OCI-LY1 (cell line): Measurements from ENCODE around the gene SLC9A1.

Source experiments
- H2AFZ ChIP-seq: fragments of 200-600 bp; sonication (generic), shearing (Covaris generic); 2 replicates; pipeline ENCODE4 v1.6.0; 2014; ENCODE audit warnings: antibody characterized with exemption, mild to moderate bottlenecking, low read length
- H3F3A ChIP-seq: fragments of 200-600 bp; sonication (generic), shearing (Covaris generic); 2 replicates; pipeline ENCODE4 v1.6.0; 2014; ENCODE audit warnings: mild to moderate bottlenecking, antibody characterized with exemption, low read length, moderate library complexity; ENCODE audit not compliant: insufficient read depth
- H3K27ac ChIP-seq: fragments of 200-600 bp; sonication (generic); 2 replicates; pipeline ENCODE4 v1.5.1; 2014; ENCODE audit warnings: low read length, mixed run types, mild to moderate bottlenecking, low read depth; ENCODE audit not compliant: poor library complexity, severe bottlenecking
- H3K27me3 ChIP-seq: fragments of 200-600 bp; sonication (generic); 2 replicates; pipeline ENCODE4 v1.6.0; 2014; ENCODE audit warnings: antibody characterized with exemption, mild to moderate bottlenecking, low read length, moderate library complexity; ENCODE audit not compliant: insufficient read depth
- H3K36me3 ChIP-seq: fragments of 200-600 bp; sonication (generic); 2 replicates; pipeline ENCODE4 v1.6.1; 2014; ENCODE audit warnings: mild to moderate bottlenecking, antibody characterized with exemption, low read length, moderate library complexity, mixed read lengths; ENCODE audit not compliant: insufficient read depth
- H3K4me1 ChIP-seq: fragments of 200-600 bp; sonication (generic); 2 replicates; pipeline ENCODE4 v1.5.1; 2014; ENCODE audit warnings: mild to moderate bottlenecking, low read length, moderate library complexity; ENCODE audit not compliant: insufficient read depth, severe bottlenecking
- H3K4me2 ChIP-seq: fragments of 200-600 bp; sonication (generic), shearing (Covaris generic); 2 replicates; pipeline ENCODE4 v1.6.1; 2014; ENCODE audit warnings: low read length
- H3K4me3 ChIP-seq: fragments of 200-600 bp; sonication (generic); 2 replicates; pipeline ENCODE4 v1.5.1; 2014; ENCODE audit warnings: low read length, low read depth, mild to moderate bottlenecking, mixed read lengths; ENCODE audit not compliant: poor library complexity, severe bottlenecking
- H3K79me2 ChIP-seq: fragments of 200-600 bp; shearing (Covaris generic); 2 replicates; pipeline ENCODE4 v1.6.1; 2016; ENCODE audit warnings: mixed run types, low read length, mixed read lengths; ENCODE audit not compliant: insufficient read depth
- H3K9ac ChIP-seq: fragments of 200-600 bp; sonication (generic), shearing (Covaris generic); 2 replicates; pipeline ENCODE4 v1.6.1; 2014; ENCODE audit warnings: mild to moderate bottlenecking, low read length, mixed read lengths
- H3K9me2 ChIP-seq: fragments of 200-600 bp; sonication (generic), shearing (Covaris generic); 2 replicates; pipeline ENCODE4 v1.6.1; 2014; ENCODE audit warnings: low read depth, mild to moderate bottlenecking, low read length, mixed read lengths
- H3K9me3 ChIP-seq: fragments of 200-600 bp; shearing (Covaris generic); 2 replicates; pipeline ENCODE4 v1.6.1; 2014; ENCODE audit warnings: low read length, mixed read lengths
- H4K20me1 ChIP-seq: fragments of 200-600 bp; sonication (generic), shearing (Covaris generic); 2 replicates; pipeline ENCODE4 v1.6.0; 2016; ENCODE audit warnings: mild to moderate bottlenecking, low read length; ENCODE audit not compliant: insufficient read depth
- EZH2 ChIP-seq: fragments of 200-600 bp; sonication (generic), shearing (Covaris generic); IDR thresholded peaks from 2 replicates; pipeline ENCODE4 v1.8.0; 2017; ENCODE audit warnings: borderline replicate concordance, mixed run types, mild to moderate bottlenecking, antibody characterized with exemption, low read length, moderate library complexity, mixed read lengths
- TF ChIP-seq, protein P1 (sequence below): fragments of 200-600 bp; sonication (generic), shearing (Covaris generic); IDR thresholded peaks from 2 replicates; pipeline ENCODE4 v1.5.1; 2017; ENCODE audit warnings: mild to moderate bottlenecking, antibody characterized with exemption, low read length, moderate library complexity, mixed read lengths

Gene SLC9A1

DNA sequence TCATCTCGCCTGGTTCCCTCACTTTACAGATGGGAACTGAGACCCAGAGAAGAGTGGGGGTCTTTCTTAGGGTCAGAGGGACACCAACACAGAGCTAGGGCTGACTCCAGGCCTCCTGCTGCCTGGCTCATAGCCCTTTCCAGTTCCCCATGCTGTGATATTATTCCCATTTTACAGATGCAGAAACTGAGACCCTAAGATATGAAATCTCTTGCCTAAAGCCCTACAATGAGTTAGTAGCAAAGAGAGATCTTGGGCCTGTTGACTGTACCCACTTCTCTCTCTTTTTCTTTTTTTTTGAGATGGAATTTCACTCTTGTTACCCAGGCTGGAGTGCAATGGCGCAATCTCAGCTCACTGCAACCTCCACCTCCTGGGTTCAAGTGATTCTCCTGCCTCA lies 49.9 kb downstream of the SLC9A1 start:
- peak overlapping the region; percentile 37 for H3K27ac ChIP-seq

DNA sequence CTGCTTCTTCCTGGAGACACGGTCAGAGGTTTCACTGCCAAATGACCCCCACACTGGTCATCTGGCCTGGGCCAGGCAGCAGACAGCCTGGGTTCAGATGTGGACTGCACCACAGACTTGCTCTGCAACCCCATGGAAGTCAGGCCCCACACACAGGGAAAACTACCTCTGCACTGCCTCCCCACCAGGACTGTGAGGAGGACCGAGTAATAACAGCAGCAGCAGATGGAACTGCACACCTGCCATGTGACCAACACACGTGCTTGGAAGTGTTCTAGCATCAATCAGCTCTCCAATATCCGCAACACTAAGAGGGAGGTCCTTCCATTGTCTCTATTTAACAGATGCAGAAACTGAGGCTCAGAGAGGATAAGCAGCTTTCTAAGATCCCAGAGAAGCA lies 51.4 kb downstream of the SLC9A1 start:
- Histone ChIP-seq H3K4me2 (no peak overlapping the region), H3K4me1 (peaks cover 21% of the 10 kb centered on the region), H3K9me2 (no peaks in the 10 kb centered on the region), H3K9ac (no peak overlapping the region), H3K4me3 (no peak overlapping the region), H3F3A (no peaks in the 10 kb centered on the region), H3K27ac (no peak overlapping the region), H3K36me3 (peaks cover 19% of the 10 kb centered on the region; the same call in 1 of the 2 replicates), H4K20me1 (no peaks in the 10 kb centered on the region), H2AFZ (no peak overlapping the region), H3K27me3 (no peaks in the 10 kb centered on the region), H3K9me3 (no peaks in the 10 kb centered on the region), H3K79me2 (no peaks in the 10 kb centered on the region)
- TF ChIP-seq EZH2: no peak
- TF ChIP-seq, protein P1, sequence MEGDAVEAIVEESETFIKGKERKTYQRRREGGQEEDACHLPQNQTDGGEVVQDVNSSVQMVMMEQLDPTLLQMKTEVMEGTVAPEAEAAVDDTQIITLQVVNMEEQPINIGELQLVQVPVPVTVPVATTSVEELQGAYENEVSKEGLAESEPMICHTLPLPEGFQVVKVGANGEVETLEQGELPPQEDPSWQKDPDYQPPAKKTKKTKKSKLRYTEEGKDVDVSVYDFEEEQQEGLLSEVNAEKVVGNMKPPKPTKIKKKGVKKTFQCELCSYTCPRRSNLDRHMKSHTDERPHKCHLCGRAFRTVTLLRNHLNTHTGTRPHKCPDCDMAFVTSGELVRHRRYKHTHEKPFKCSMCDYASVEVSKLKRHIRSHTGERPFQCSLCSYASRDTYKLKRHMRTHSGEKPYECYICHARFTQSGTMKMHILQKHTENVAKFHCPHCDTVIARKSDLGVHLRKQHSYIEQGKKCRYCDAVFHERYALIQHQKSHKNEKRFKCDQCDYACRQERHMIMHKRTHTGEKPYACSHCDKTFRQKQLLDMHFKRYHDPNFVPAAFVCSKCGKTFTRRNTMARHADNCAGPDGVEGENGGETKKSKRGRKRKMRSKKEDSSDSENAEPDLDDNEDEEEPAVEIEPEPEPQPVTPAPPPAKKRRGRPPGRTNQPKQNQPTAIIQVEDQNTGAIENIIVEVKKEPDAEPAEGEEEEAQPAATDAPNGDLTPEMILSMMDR: no peak

More for the DNA sequence above, 49.9 kb downstream of the SLC9A1 start:
- Histone ChIP-seq H3K79me2 (no peaks in the 10 kb centered on the region), H3K27me3 (no peaks in the 10 kb centered on the region), H3K9me3 (no peaks in the 10 kb centered on the region), H3K36me3 (peaks cover 23% of the 10 kb centered on the region; the same call in 1 of the 2 replicates), H2AFZ (no peak overlapping the region), H3K4me1 (peaks cover 13% of the 10 kb centered on the region), H3F3A (no peaks in the 10 kb centered on the region), H3K9me2 (no peaks in the 10 kb centered on the region), H4K20me1 (no peaks in the 10 kb centered on the region), H3K4me3 (no peak overlapping the region), H3K9ac (no peak overlapping the region), H3K4me2 (no peak overlapping the region)
- TF ChIP-seq, protein P1: no peak
- TF ChIP-seq EZH2: no peak

DNA sequence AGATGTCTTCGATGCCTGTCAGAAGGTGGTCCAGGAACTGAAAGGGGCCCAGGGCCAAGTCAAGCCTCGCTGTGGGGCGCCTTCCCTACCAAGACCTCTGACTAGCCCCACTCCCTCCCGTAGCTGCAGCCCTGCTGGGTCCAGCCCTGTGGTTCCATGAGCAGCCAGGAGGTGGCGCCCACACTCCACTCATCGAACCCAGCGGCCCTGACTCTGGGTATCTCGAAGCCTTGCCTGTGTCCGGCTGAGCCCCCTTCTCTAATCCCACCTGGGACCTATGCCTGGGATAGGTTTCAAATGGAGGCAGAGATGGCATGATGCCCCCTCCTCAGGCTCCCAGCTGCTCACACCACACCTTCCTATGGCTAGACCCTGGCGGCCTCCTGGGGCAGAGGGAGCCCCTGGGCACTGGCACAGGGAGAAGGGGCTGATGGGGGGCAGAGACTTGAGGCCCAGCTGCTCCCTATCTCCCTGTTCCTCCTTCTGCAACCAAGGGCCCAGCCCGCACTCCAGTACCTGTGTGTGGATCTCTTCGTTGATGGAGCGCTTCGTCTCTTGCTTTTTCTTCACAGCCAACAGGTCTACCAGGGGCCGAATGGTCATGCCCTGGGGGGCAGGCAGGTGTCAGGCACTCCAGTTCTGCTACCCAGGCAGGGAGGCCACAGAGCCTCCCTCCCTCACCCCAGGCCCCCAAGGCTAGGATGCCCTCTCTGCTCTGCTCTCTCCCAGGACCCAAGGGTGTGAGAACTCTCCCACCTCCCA lies 52.0 kb downstream of the SLC9A1 start:
- H3K4me1 ChIP-seq: peaks cover 21% of the 10 kb centered on the region
- H3K36me3 ChIP-seq: peaks cover 19% of the 10 kb centered on the region; the same call in 1 of the 2 replicates
- no peaks in the 10 kb centered on the region for H3K79me2 ChIP-seq
- H3K27ac ChIP-seq: no peak overlapping the region
- H3K4me3 ChIP-seq: no peak overlapping the region
- H4K20me1 ChIP-seq: no peaks in the 10 kb centered on the region
- no peak overlapping the region for H3K9ac ChIP-seq
- H3K27me3 ChIP-seq: no peaks in the 10 kb centered on the region
- no peak overlapping the region for H2AFZ ChIP-seq
- no peaks in the 10 kb centered on the region for H3K9me3 ChIP-seq
- H3K9me2 ChIP-seq: no peaks in the 10 kb centered on the region
- H3F3A ChIP-seq: no peaks in the 10 kb centered on the region
- H3K4me2 ChIP-seq: no peak overlapping the region
- TF ChIP-seq, protein P1: peak; percentile 97
- no peak for TF ChIP-seq EZH2
